ENCODE measurements around the gene ZFYVE19. TPM values are rescaled to one million over a fixed set of nuclear protein-coding genes. Genes with fewer than 3 reads are reported as not detected.
A peak's percentile ranks its signal among the peaks of the same experiment; 100 is the strongest.

Gene ZFYVE19
- total and polyA plus RNA-seq, 2 of the 13 experiments (the other 11 are each of a cell fraction or from before 2014, with no cell fraction given) = 23.3 to 44.0 TPM

DNA sequence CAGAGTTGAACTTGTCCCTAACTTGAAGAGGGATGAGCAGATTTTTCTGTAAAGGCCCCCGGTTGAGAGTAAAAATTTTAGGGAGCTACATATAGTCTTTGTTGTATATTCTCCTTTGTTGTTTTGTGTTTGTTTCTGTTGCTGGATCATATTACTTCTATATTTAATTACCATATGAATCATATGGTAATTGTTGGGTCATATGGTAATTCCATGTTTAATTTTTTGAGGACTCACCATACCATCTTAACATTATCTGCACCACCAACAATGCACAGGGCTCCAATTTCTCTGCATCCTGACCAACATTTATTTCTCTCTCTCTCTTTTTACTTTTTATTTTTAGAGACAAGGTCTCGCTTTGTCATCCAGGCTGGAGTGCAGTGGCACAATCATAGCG lies 7.4 kb upstream of the ZFYVE19 start:
- 98% methylated on average over 3 of the region's 3 CpGs for WGBS (ENCODE audit: low lambda C conversion rate)
- H3K9ac ChIP-seq (ENCODE audit: insufficient read depth, low read depth, low read length) = no peak overlapping the region
- no peak overlapping the region for H2AFZ ChIP-seq (ENCODE audit: low read length)
- peaks cover 36% of the 10 kb centered on the region for H3K4me1 ChIP-seq (ENCODE audit: insufficient read depth, low read length)
- no peak overlapping the region for H3K27ac ChIP-seq (ENCODE audit: extremely low read length, insufficient read depth, low read length)
- H3K79me2 ChIP-seq (ENCODE audit: insufficient read depth, low read length) = peaks cover 5% of the 10 kb centered on the region
- ATAC-seq (no peak), DNase-seq (ENCODE audit: low spot score) (no peak), FAIRE-seq (no peak)
- intact Hi-C loops (cut with micrococcal nuclease; ENCODE audit: unreplicated experiment) (no loop called here), in situ Hi-C loops (cut with HindIII; ENCODE audit: extremely low pct_ligation_motif_present, low pct_unique_long_range_greater_than_20kb) (no loop called here)
- no peak overlapping the region for H3K4me2 ChIP-seq (ENCODE audit: low read depth, low read length)
- H3K9me3 ChIP-seq (ENCODE audit: low read length) = no peaks in the 10 kb centered on the region
- no peak for TF ChIP-seq REL (CRISPR knock-in tag; conservative IDR thresholded peaks at IDR 0.05)
- H3K4me3 ChIP-seq (replicated peaks in 1 of 3; ENCODE audit: insufficient read depth in 1 of 3, low read depth in 2 of 3, low read length in 3 of 3) = no peak overlapping the region
- no peaks in the 10 kb centered on the region for H3K27me3 ChIP-seq (ENCODE audit: control insufficient read depth in 1 of 2, insufficient read depth in 2 of 2, low read length in 2 of 2)
- no TSS peak for BruUV-seq (replicated peaks)
- POLR2A ChIA-PET = no interaction called here
- no peaks in the 10 kb centered on the region for H4K20me1 ChIP-seq (ENCODE audit: insufficient read depth, low read length)
- CTCF ChIA-PET (ENCODE audit: low intra/inter-chr PET ratio, low total read pairs) = no interaction called here
- H3K36me3 ChIP-seq (replicated peaks in 1 of 2; ENCODE audit: control insufficient read depth in 1 of 2, insufficient read depth in 2 of 2, low read length in 2 of 2) = no peaks in the 10 kb centered on the region; a peak in 1 of 5 replicates

DNA sequence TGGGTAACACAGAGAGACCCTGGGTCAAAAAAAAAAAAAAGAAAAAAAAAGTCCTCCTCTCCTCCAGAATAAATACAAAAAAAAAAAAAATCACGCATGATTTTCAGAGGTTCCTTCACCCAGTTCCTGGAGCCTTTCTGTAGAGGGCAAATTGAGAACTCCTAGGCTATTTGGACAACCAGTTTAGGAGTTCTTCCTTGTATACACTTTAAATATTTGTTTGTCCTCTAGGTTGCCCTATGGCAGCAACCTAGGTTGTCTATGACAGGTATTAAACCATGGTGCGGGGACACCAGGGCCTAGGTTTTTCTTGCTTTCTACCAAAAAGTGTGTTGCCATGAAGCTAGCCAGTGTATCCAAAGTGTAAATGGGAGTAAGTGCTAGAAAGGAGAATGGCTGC lies 3.8 kb upstream of the ZFYVE19 start:
- DNase-seq (ENCODE audit: low spot score) = no peak
- H3K9me3 ChIP-seq (ENCODE audit: low read length) = no peaks in the 10 kb centered on the region
- TF ChIP-seq RARG (CRISPR knock-in tag; IDR thresholded peaks at IDR 0.05; ENCODE audit: low read depth) = no peak
- TF ChIP-seq KAT7 (CRISPR knock-in tag; IDR thresholded peaks at IDR 0.05; ENCODE audit: borderline replicate concordance) = no peak
- TF ChIP-seq CENPBD1 (CRISPR knock-in tag; IDR thresholded peaks at IDR 0.05; ENCODE audit: borderline replicate concordance, low read depth) = no peak
- TF ChIP-seq MAF1 (CRISPR knock-in tag; IDR thresholded peaks at IDR 0.05; ENCODE audit: borderline replicate concordance) = no peak
- TF ChIP-seq NCOA5 (CRISPR knock-in tag; IDR thresholded peaks at IDR 0.05) = no peak
- TF ChIP-seq TGIF2 (CRISPR knock-in tag; IDR thresholded peaks at IDR 0.05) = no peak
- TF ChIP-seq MNT (IDR thresholded peaks at IDR 0.05) = no peak
- no peak for TF ChIP-seq ZNF816 (CRISPR knock-in tag; IDR thresholded peaks at IDR 0.05; ENCODE audit: borderline replicate concordance)
- no peak for TF ChIP-seq ZNF251 (CRISPR knock-in tag; IDR thresholded peaks at IDR 0.05)
- TF ChIP-seq SIN3B (IDR thresholded peaks at IDR 0.05; ENCODE audit: low read length) = no peak
- TF ChIP-seq ZNF674 (CRISPR knock-in tag; IDR thresholded peaks at IDR 0.05; ENCODE audit: low read depth) = no peak
- TF ChIP-seq SRF (IDR thresholded peaks at IDR 0.05; ENCODE audit: low read depth, low read length) = no peak
- TF ChIP-seq ZNF768 (CRISPR knock-in tag; IDR thresholded peaks at IDR 0.05) = no peak
- no peak for TF ChIP-seq ZNF552 (CRISPR knock-in tag; IDR thresholded peaks at IDR 0.05; ENCODE audit: borderline replicate concordance)
- TF ChIP-seq NBN (conservative IDR thresholded peaks at IDR 0.05) = no peak
- no peak for TF ChIP-seq ATRX (CRISPR knock-in tag; IDR thresholded peaks at IDR 0.05; ENCODE audit: borderline replicate concordance)
- no peak for TF ChIP-seq HBP1 (CRISPR knock-in tag; IDR thresholded peaks at IDR 0.05; ENCODE audit: low read depth)
- no peak for TF ChIP-seq FOXP1 (IDR thresholded peaks at IDR 0.05)
- no peak for TF ChIP-seq FOXP1 (CRISPR knock-in tag; IDR thresholded peaks at IDR 0.05)
- H3K36me3 ChIP-seq (replicated peaks in 1 of 2; ENCODE audit: control insufficient read depth in 1 of 2, insufficient read depth in 2 of 2, low read length in 2 of 2) = no peaks in the 10 kb centered on the region
- H2AFZ ChIP-seq (ENCODE audit: low read length) = no peak overlapping the region
- peaks cover 26% of the 10 kb centered on the region for H3K4me1 ChIP-seq (ENCODE audit: insufficient read depth, low read length)
- in situ Hi-C loops (cut with HindIII; ENCODE audit: extremely low pct_ligation_motif_present, low pct_unique_long_range_greater_than_20kb) (no loop called here), intact Hi-C loops (cut with micrococcal nuclease; ENCODE audit: unreplicated experiment) (no loop called here)
- H3K27ac ChIP-seq (ENCODE audit: extremely low read length, insufficient read depth, low read length) = no peak overlapping the region
- ChIA-PET CTCF (ENCODE audit: low intra/inter-chr PET ratio, low total read pairs) (no interaction called here), POLR2A (interaction anchor here (1.2 kb wide), 1 partner anchor 56 kb away, joined by 4 read pairs; no protein-coding TSS in a partner anchor)
- no peak overlapping the region for H3K4me2 ChIP-seq (ENCODE audit: low read depth, low read length)
- no peaks in the 10 kb centered on the region for H4K20me1 ChIP-seq (ENCODE audit: insufficient read depth, low read length)
- no peak overlapping the region for H3K9ac ChIP-seq (ENCODE audit: insufficient read depth, low read depth, low read length)
- H3K79me2 ChIP-seq (ENCODE audit: insufficient read depth, low read length) = peaks cover 20% of the 10 kb centered on the region
- WGBS (ENCODE audit: low lambda C conversion rate) = 76% methylated on average over 2 of the region's 2 CpGs
- ATAC-seq = no peak
- no peaks in the 10 kb centered on the region; a peak in 1 of 5 replicates for H3K27me3 ChIP-seq (ENCODE audit: control insufficient read depth in 1 of 2, insufficient read depth in 2 of 2, low read length in 2 of 2)
- FAIRE-seq = no peak
- BruUV-seq (replicated peaks) = TSS peak; percentile 31
- no peak overlapping the region for H3K4me3 ChIP-seq (replicated peaks in 1 of 3; ENCODE audit: insufficient read depth in 1 of 3, low read depth in 2 of 3, low read length in 3 of 3)

Measured in HepG2 (cell line).